Aorta (tissue), 5 donors: Measurements from ENCODE around the gene SLC15A3. TPM values are rescaled to one million over a fixed set of nuclear protein-coding genes. Genes with fewer than 3 reads are reported as not detected.
A peak's percentile ranks its signal among the peaks of the same experiment; 100 is the strongest.

Experiments
- ATAC-seq: fragments of 200-7000 bp; cut with Tn5 transposase; one replicate; pipeline ENCODE4 v1.9.1; 2022; ENCODE audit warnings: moderate library complexity; ENCODE audit not compliant: low FRiP score
- DNase-seq, 2 donors: peaks; one replicate each; pipeline ENCODE4 v3.0.0-alpha.2; 2020
- H3K27ac ChIP-seq, 2 donors: one replicate each; pipeline ENCODE4 v1.5.1; 2013; ENCODE audit warnings: low read length in 2 of 2, mild to moderate bottlenecking in 2 of 2, moderate library complexity in 2 of 2, control low read depth in 1 of 2, inconsistent platforms in 1 of 2, low read depth in 1 of 2
- H3K27me3 ChIP-seq, 2 donors: one replicate each; pipeline ENCODE4 v1.6.1; 2013; ENCODE audit warnings: control low read depth in 1 of 2, low read length in 1 of 2, mild to moderate bottlenecking in 1 of 2, moderate library complexity in 1 of 2; ENCODE audit not compliant: insufficient read depth in 2 of 2, control insufficient read depth in 1 of 2
- H3K36me3 ChIP-seq, 2 donors: one replicate each; pipeline ENCODE4 v1.6.1; 2013; ENCODE audit warnings: control low read depth in 1 of 2, low read length in 1 of 2, mild to moderate bottlenecking in 1 of 2; ENCODE audit not compliant: insufficient read depth in 2 of 2, control insufficient read depth in 1 of 2
- H3K4me1 ChIP-seq, 2 donors: one replicate each; pipeline ENCODE4 v1.6.1; 2013; ENCODE audit warnings: low read length in 2 of 2, control low read depth in 1 of 2, mild to moderate bottlenecking in 1 of 2, moderate library complexity in 1 of 2; ENCODE audit not compliant: insufficient read depth in 2 of 2, control insufficient read depth in 1 of 2
- H3K4me3 ChIP-seq, 2 donors: one replicate each; pipeline ENCODE4 v1.5.1; 2013; ENCODE audit warnings: low read length in 2 of 2, control low read depth in 1 of 2, mild to moderate bottlenecking in 1 of 2
- H3K9me3 ChIP-seq: one replicate; pipeline ENCODE4 v1.6.1; 2013; ENCODE audit warnings: mild to moderate bottlenecking, low read length; ENCODE audit not compliant: control insufficient read depth
- WGBS, 2 donors: extraction: QIAGEN DNeasy Blood & Tissue Kit; methylation state at CpG; one replicate each; pipeline ENCODE4 v1.1.7; 2013; 5-methylcytosine and 5-hydroxymethylcytosine counted together
- intact Hi-C, 2 donors: fragments of 100-400 bp; cut with DNase I; formaldehyde crosslinking; loops; one replicate each; pipeline versions ENCODE4 v1.14.2 to v1.15.0; 2022
- polyA plus RNA-seq, 2 donors: library from polyadenylated mRNA; stranded (reverse); fragments of 200-250 nt; gene quantifications; one replicate each; pipeline ENCODE4 v1.2.3, GENCODE V29; 2013
- total RNA-seq, 2 donors: library from RNA; stranded (reverse); fragmentation: NEBNext Ultra II Directional; extraction: Animal tissue kit (Norgen Biotek cat#: 25700); gene quantifications; one replicate each; pipeline ENCODE4 v1.2.1, GENCODE V29; 2021
- donor health status: healthy with polysubstance abuse.
- donor health status: Bipolar disorder and iron deficiency.
- donor health status: DM: no; HTN: no; CAD: no.
- donor health status: DM: no; HTN: no; CAD: no.
- donor health status: DM: yes; HTN: yes; CAD: no.

SLC15A3 gene
- total and polyA plus RNA-seq, 4 donors = 21.2 to 47.8 (median 35.9) TPM

DNA sequence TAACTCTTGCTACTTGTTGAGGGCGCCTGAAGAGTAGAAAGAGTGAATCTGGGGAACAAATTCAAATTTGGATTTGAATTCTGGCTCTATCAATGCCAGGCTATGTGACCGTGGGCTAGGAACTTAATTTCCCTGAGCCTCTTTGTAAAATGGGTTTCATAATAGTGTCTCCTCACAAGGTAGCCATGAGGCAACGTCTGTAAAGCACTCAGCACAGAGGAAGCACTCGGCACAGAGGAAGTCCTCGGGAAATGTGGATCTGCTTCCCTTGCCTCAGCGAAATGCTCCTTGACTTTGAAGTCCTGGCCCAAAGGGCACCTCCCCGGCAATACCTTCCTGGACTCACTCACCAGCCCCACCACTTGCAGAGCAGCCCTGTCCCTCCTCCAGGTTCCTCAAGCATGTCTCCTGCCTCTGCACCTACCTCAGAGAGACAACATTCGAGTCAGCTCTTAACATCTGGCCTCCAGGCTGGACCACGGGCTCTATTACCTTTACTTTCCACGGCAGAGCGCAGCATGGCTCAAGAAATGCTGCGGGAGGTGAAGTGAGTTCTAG is 37.2 kb upstream of the SLC15A3 start:
- ATAC-seq (no peak), DNase-seq (no peak)
- WGBS, 2 donors = 52 to 62% methylated on average over 12 of the region's 12 CpGs
- Histone ChIP-seq H3K4me1 (no peaks in the 10 kb centered on the region), H3K4me3 (no peak overlapping the region), H3K36me3 (no peaks in the 10 kb centered on the region), H3K27me3 (no peaks in the 10 kb centered on the region), H3K9me3 (no peaks in the 10 kb centered on the region), H3K27ac (no peak overlapping the region)
- intact Hi-C loops = no loop called here

DNA sequence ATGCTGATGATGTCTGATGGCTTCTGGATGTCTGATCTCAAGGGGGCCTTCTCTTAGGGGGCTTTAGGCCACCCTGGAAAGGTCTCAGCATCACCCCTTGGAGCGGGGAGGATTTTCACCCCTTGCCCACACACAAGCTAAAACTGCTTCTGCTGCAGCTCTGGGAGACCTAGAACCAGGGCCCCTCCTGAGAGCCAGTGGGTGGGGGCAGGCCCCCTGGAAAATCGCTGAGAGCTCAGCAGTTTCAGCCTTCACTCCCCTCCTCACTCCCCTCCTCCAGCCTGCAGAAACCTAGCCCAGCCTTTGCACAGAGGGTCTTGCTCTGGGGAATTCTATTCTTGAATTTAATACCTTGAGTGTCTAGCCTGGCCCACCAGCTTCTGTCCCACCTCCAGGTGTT is 36.7 kb upstream of the SLC15A3 start:
- WGBS, 2 donors = 63 to 69% methylated on average over 2 of the region's 2 CpGs
- no peaks in the 10 kb centered on the region for H3K9me3 ChIP-seq
- intact Hi-C loops = no loop called here
- no peak for ATAC-seq
- no peaks in the 10 kb centered on the region for H3K36me3 ChIP-seq
- no peaks in the 10 kb centered on the region for H3K4me1 ChIP-seq
- H3K4me3 ChIP-seq = no peak overlapping the region
- no peak for DNase-seq
- no peaks in the 10 kb centered on the region for H3K27me3 ChIP-seq
- H3K27ac ChIP-seq = no peak overlapping the region

DNA sequence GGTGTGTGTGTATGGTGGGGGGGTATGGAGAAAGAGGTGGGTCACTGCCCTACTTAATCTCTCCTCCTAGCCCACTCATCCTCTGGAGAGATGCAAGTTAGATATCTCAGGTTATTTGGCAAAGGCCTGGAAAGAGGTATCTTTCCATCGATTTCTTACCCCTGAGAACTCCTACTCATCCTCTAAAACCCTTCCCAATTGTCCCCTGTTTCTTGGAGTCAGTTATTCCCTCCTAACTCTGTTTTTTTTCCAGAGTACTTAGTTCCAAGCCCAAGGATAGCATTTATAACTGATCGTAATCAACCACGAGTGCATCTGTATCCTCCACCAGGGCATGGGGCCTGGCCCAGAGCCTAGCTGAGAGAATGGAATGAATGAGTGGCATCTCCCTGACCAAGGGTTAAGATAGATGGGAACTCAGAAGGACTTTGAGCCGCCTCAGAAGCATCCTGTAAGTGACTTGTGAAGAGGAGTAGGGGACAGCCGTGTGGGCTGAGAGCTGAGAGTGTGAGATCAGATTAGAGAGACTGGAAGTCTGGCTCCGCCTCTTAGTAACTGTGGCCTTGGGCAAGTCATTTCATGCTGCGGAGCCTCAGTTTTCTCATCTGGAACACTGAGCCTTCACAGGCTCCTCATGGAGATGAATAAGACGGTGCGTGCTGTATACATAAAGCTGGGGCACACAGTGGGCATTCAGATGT is 35.8 kb upstream of the SLC15A3 start:
- Histone ChIP-seq H3K4me1 (no peaks in the 10 kb centered on the region), H3K4me3 (no peak overlapping the region), H3K9me3 (no peaks in the 10 kb centered on the region), H3K27ac (no peak overlapping the region), H3K36me3 (no peaks in the 10 kb centered on the region), H3K27me3 (no peaks in the 10 kb centered on the region)
- intact Hi-C loops = no loop called here
- WGBS, 2 donors = 83 to 88% methylated on average over 9 of the region's 9 CpGs
- DNase-seq = no peak
- no peak for ATAC-seq

DNA sequence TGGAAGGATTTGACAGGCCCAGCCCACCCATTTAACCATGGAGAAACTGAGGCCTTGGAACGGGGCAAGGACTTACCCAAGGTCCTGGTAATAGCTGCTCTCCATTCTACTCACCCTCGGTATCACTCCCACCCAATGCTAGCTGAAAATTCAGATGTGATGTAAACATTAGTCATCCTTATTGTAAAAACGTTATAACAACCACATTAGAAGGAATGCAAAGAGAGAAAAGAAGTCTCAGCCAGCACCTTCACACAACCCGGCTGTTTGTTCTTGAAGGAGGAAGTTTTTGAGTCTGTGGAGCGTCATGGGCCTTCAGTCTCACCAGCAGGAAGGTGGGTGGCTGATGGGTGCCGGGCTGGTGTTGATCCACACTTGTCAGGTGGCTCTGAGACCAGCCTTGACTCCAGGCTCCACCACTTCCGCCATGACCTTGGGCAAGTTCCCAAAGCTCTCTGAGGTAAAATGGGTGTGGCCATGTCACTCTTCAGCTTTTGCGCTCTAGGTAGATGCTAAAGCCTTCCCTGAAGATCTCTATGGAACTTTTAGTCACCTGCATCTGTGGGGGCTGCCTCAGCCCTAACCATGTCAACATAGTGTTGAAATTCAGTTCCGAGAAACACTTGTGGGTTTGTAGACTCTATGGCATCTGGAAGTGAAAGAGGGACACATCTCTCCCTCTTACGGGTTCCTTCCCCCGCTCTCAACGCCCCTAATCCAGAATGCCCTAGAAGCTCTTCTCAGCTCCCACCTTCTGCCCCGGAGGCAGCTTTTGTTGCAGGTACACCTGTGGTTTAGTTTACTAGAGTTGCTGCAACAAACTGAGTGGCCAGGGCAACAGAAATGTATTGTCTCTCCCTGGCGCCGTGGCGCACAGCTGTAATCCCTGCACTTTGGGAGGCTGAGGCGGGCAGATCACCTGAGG is 34.3 kb upstream of the SLC15A3 start:
- ATAC-seq = no peak
- WGBS, 2 donors = 76 to 78% methylated on average over 17 of the region's 17 CpGs
- intact Hi-C loops = no loop called here
- no peaks in the 10 kb centered on the region for H3K36me3 ChIP-seq
- no peak overlapping the region for H3K27ac ChIP-seq
- H3K9me3 ChIP-seq = no peaks in the 10 kb centered on the region
- peak in 1 of 2 donors; percentile 66 for DNase-seq
- H3K4me3 ChIP-seq = no peak overlapping the region
- no peaks in the 10 kb centered on the region for H3K4me1 ChIP-seq
- H3K27me3 ChIP-seq = no peaks in the 10 kb centered on the region

DNA sequence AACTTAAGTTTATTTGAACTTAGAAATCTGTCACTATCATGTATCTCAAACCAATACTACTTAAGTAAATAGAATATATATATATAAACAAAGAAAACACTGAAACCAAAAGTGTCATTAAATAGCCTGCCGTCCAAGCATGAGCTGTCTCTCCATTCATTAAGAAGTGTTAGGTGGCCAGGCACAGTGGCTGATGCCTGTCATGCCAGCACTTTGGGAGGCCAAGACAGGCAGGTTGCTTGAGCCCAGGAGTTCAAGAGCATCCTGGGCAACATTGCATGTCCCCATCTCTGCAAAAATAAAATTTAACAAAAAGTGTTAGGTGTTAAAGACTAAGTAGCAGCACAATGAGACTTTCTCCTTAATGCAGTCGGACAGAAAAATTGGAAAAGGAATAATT is 33.5 kb upstream of the SLC15A3 start:
- WGBS, 2 donors = 75 to 76% methylated on average over 2 of the region's 2 CpGs
- H3K4me1 ChIP-seq = no peaks in the 10 kb centered on the region
- H3K27me3 ChIP-seq = no peaks in the 10 kb centered on the region
- ATAC-seq (no peak), DNase-seq (no peak)
- H3K36me3 ChIP-seq = no peaks in the 10 kb centered on the region
- no peak overlapping the region for H3K4me3 ChIP-seq
- no peak overlapping the region for H3K27ac ChIP-seq
- H3K9me3 ChIP-seq = no peaks in the 10 kb centered on the region
- intact Hi-C loops = no loop called here

DNA sequence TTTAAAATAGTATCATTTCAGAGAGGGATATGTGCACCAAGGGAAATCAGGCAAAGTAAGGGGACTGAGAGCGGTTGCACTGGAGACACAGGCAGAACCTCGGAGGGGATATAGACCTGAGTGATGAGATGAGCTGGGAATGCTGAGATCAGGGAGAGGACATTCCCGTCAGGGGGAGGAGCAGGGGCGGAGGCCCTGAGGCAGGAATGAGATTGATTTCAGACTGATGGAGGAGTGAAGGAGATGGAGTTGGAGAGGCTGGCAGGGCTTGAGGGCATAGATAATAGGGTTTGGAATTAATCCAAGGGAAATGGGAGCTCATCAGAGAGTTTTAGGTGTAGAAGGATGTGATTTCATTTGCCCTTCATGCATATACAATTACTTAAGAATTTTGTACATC is 32.7 kb upstream of the SLC15A3 start:
- Histone ChIP-seq H3K27me3 (no peaks in the 10 kb centered on the region), H3K36me3 (no peaks in the 10 kb centered on the region), H3K4me1 (no peaks in the 10 kb centered on the region), H3K27ac (no peak overlapping the region), H3K4me3 (no peak overlapping the region), H3K9me3 (no peaks in the 10 kb centered on the region)
- 53 to 56% methylated on average over 4 of the region's 4 CpGs for WGBS, 2 donors
- ATAC-seq = no peak
- no peak for DNase-seq
- intact Hi-C loops = no loop called here

DNA sequence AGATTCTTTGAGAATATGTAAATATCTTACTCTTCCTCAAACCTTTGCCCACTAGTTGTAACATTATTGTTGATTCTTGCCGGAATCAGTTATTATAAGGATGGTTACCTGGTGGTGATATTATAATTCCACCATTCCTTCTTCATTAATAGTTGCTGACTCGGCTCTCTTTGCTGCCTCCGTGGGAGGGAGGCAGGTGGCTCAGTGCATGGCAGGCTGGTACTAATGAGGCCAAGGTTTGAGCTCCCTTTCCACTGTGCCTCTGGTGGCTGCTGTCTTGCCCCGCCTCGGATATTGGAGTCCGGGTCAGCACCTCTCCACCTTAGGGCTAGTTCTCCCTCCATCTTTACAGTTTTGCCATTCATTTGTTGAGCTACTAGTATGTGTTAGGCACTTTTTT is 32.2 kb upstream of the SLC15A3 start:
- no peak overlapping the region for H3K27ac ChIP-seq
- ATAC-seq = no peak
- H3K36me3 ChIP-seq = no peaks in the 10 kb centered on the region
- DNase-seq = no peak
- H3K4me3 ChIP-seq = no peak overlapping the region
- intact Hi-C loops = no loop called here
- H3K27me3 ChIP-seq = no peaks in the 10 kb centered on the region
- 72 to 78% methylated on average over 6 of the region's 6 CpGs for WGBS, 2 donors
- H3K4me1 ChIP-seq = no peaks in the 10 kb centered on the region
- H3K9me3 ChIP-seq = no peaks in the 10 kb centered on the region

DNA sequence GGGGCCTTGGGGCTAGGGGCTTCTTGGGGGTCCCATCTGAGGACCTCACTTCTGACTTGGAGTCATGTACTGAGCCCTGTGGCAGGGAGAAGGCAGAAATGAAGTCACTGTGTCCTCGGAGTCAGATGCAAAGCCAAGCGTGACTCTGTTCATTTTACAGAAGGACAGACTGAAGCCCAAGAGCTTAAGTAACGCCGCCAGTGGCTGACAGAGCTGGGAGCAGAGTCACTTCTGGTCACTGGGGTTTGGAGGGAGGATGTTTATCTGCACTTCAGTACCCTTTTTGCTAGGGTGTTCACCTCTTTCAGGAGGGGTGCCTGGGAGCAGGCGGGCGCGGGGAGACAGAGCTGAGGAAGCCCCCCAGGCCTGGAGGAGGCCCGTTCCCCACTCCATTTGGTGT is 30.2 kb upstream of the SLC15A3 start:
- WGBS, 2 donors = 85 to 86% methylated on average over 8 of the region's 8 CpGs
- ATAC-seq (no peak), DNase-seq (no peak)
- intact Hi-C loops = no loop called here
- no peaks in the 10 kb centered on the region for H3K36me3 ChIP-seq
- no peaks in the 10 kb centered on the region for H3K9me3 ChIP-seq
- H3K27me3 ChIP-seq = no peaks in the 10 kb centered on the region
- H3K4me1 ChIP-seq = no peaks in the 10 kb centered on the region
- no peak overlapping the region for H3K27ac ChIP-seq
- H3K4me3 ChIP-seq = no peak overlapping the region
